Measurements from ENCODE around the gene ATP5F1D.

Gene ATP5F1D

DNA sequence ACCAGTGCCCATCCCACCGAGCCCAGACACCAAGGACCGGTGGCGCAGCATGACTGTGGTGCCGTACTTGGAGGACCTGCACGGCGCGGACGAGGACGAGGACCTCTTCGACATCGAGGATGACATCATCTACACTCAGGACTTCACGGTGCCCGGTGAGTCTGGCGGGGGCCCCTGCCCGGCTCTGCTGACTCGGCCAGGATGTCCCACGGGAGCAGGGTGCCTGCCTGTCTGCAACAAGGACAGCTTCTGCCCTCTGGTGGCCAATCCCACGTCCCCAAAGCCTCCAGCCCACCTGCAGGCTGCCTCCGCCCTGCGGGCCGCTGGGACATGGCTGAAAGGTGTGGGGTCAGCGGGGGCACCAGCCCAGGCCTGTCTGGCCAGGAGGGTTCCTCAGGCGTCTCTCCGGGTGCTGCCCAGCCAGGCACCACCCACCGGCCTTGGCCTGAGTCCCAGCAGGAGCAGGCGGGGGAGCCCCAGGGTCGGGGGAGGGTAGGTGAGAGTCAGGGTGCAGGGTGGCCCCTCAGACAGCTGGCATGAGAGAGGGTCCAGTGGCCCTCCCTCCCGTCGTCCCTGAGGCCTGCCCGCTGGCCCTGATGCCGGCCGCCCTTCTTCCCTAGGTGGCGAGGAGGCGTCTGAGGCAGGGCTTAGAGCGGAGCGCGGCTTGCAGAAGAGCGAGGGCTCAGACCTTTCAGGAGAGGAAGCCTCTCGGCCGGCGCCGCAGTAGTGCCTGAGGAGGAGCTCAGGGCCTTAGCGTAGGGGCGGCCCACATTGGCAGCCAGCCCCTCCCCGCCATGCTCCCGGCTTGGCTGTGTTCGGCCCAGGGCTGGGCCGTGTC lies 18.3 kb upstream of the ATP5F1D start:
- Histone ChIP-seq H3K27ac (ENCODE audit: low read depth, low read length) (no peak overlapping the region), H3K4me1 (ENCODE audit: insufficient read depth, low read length) (peaks cover 14% of the 10 kb centered on the region), H3K4me3 (ENCODE audit: low read depth in 1 of 2, low read length in 2 of 2) (no peak overlapping the region)

DNA sequence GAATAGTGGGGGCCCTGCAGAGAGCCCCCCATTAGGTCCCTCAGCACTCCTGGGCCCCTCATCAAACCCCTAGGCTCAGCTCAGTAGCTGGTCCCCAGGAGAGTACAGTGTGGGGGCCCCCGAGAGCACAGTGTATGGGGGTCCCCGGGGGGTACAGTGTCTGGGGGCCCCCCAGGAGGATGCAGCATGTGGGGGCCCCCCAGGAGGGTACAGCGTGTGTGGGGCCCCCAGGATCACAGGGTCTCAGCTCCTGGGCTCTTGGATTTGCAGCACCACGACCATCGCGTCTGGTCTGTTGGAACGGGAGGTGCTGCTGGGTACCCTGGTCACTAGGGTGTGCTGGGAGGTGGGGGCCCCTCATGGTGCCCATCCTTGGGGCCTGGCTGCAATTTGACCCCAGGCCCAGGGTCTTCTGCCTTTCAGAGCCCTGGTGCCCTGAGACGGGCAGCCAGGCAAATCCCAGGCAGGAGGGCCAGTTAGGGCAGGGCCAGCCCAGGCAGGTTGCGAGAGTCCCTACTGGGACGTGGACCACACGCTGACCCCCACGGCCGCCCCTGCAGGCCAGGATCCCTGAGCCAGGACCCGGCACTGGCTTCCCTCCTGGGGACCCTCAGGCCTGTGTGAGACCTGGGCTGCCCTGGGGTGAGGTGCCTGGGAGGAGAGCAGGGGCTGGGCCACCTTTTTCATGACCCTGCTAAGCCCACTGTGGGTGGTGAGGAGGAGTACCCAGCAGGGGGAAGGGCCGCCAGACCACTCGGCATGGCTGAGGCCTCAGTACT lies 17.3 kb upstream of the ATP5F1D start:
- Histone ChIP-seq H3K27ac (ENCODE audit: low read depth, low read length) (no peak overlapping the region), H3K36me3 (ENCODE audit: insufficient read depth, low read length) (peaks cover 28% of the 10 kb centered on the region), H3K9ac (ENCODE audit: low read length) (no peak overlapping the region), H3K4me3 (ENCODE audit: low read depth in 1 of 2, low read length in 2 of 2) (no peak overlapping the region), H3K27me3 (ENCODE audit: control insufficient read depth in 1 of 2, insufficient read depth in 2 of 2, low read length in 2 of 2) (no peaks in the 10 kb centered on the region), H3K4me1 (ENCODE audit: insufficient read depth, low read length) (peaks cover 7% of the 10 kb centered on the region), H3K9me3 (ENCODE audit: low read length) (no peaks in the 10 kb centered on the region)

More for the DNA sequence above, 18.3 kb upstream of the ATP5F1D start:
- H3K9me3 ChIP-seq (ENCODE audit: low read length) = no peaks in the 10 kb centered on the region
- no peaks in the 10 kb centered on the region for H3K27me3 ChIP-seq (ENCODE audit: control insufficient read depth in 1 of 2, insufficient read depth in 2 of 2, low read length in 2 of 2)
- H3K9ac ChIP-seq (ENCODE audit: low read length) = no peak overlapping the region
- peaks cover 28% of the 10 kb centered on the region for H3K36me3 ChIP-seq (ENCODE audit: insufficient read depth, low read length)

DNA sequence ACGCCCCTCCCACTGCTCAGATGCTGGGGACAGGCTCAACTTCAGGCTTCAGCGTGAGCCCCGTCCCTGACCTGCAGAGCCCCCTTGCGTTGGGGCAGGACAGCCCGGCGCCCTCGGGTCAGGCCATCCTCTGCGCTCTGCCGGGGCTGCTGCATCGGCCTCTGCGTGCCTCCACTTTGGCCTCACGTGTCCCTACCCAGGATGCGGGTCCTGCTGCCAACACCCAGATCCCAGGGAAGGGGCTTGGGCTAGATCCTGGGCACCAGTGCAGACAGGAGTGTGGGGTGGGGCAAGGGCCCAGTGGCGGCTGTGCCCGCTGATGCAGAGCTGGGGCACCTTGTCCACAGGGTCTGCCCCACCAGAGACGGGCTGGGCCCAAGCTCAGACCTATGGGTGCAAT lies 16.7 kb upstream of the ATP5F1D start:
- Histone ChIP-seq H3K4me3 (ENCODE audit: low read depth in 1 of 2, low read length in 2 of 2) (no peak overlapping the region), H3K27ac (ENCODE audit: low read depth, low read length) (no peak overlapping the region), H3K36me3 (ENCODE audit: insufficient read depth, low read length) (peaks cover 28% of the 10 kb centered on the region)

DNA sequence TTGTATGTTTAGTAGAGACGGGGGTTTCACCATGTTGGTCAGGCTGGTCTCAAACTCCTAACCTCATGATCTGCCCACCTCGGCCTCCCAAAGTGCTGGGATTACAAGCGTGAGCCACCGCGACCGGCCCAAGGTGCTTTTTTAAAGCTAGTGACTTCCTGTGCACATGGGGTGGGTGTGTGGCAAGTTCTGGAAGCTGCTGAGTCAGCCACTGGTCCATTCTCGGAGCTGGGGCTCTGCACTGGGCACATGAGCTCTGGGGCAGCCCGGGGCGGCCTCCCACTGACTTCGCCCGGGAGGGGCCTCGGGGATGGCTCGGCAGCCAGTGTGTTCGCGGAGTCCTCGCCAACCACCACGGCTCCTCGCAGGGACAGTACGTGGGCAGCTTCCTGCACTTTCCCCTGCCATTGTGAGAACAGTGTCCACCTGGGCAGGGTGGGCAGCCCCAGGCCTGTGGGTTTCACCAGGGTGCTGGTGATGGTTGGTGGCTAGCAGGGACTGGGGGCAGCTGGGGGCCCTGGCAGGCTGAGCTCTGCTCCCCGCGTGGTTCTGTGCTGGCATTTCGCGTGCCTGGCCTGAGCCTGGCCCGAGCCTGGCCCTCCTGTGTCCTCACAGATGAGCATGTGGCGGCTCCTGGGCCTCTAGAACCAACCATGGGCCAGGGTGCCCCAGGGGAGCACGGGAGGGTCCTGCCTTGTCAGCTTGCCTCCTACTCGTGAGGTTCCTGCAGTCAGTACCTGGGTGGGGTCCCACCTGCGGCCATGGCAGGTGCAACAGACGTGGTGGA lies 15.9 kb upstream of the ATP5F1D start:
- Histone ChIP-seq H3K4me3 (ENCODE audit: low read depth in 1 of 2, low read length in 2 of 2) (no peak overlapping the region), H3K9me3 (ENCODE audit: low read length) (no peaks in the 10 kb centered on the region), H3K36me3 (ENCODE audit: insufficient read depth, low read length) (peaks cover 23% of the 10 kb centered on the region), H3K27ac (ENCODE audit: low read depth, low read length) (no peak overlapping the region), H3K9ac (ENCODE audit: low read length) (no peak overlapping the region), H3K4me1 (ENCODE audit: insufficient read depth, low read length) (peaks cover 7% of the 10 kb centered on the region), H3K27me3 (ENCODE audit: control insufficient read depth in 1 of 2, insufficient read depth in 2 of 2, low read length in 2 of 2) (no peaks in the 10 kb centered on the region)

More for the DNA sequence above, 16.7 kb upstream of the ATP5F1D start:
- Histone ChIP-seq H3K9ac (ENCODE audit: low read length) (no peak overlapping the region), H3K27me3 (ENCODE audit: control insufficient read depth in 1 of 2, insufficient read depth in 2 of 2, low read length in 2 of 2) (no peaks in the 10 kb centered on the region), H3K4me1 (ENCODE audit: insufficient read depth, low read length) (peaks cover 7% of the 10 kb centered on the region), H3K9me3 (ENCODE audit: low read length) (no peaks in the 10 kb centered on the region)

GRCh38 chr19:1226227-1226518 lies 15.4 kb upstream of the ATP5F1D start:
- Histone ChIP-seq H3K36me3 (ENCODE audit: insufficient read depth, low read length) (peaks cover 18% of the 10 kb centered on the region), H3K4me3 (ENCODE audit: low read depth in 1 of 2, low read length in 2 of 2) (no peak overlapping the region), H3K9ac (ENCODE audit: low read length) (no peak overlapping the region), H3K9me3 (ENCODE audit: low read length) (no peaks in the 10 kb centered on the region), H3K27ac (ENCODE audit: low read depth, low read length) (no peak overlapping the region), H3K4me1 (ENCODE audit: insufficient read depth, low read length) (peaks cover 7% of the 10 kb centered on the region), H3K27me3 (ENCODE audit: control insufficient read depth in 1 of 2, insufficient read depth in 2 of 2, low read length in 2 of 2) (no peaks in the 10 kb centered on the region)

GRCh38 chr19:1226522-1227303 lies 14.8 kb upstream of the ATP5F1D start:
- Histone ChIP-seq H3K4me1 (ENCODE audit: insufficient read depth, low read length) (peaks cover 7% of the 10 kb centered on the region), H3K27me3 (ENCODE audit: control insufficient read depth in 1 of 2, insufficient read depth in 2 of 2, low read length in 2 of 2) (no peaks in the 10 kb centered on the region), H3K9me3 (ENCODE audit: low read length) (no peaks in the 10 kb centered on the region), H3K27ac (ENCODE audit: low read depth, low read length) (no peak overlapping the region), H3K9ac (ENCODE audit: low read length) (no peak overlapping the region), H3K36me3 (ENCODE audit: insufficient read depth, low read length) (peaks cover 13% of the 10 kb centered on the region), H3K4me3 (ENCODE audit: low read depth in 1 of 2, low read length in 2 of 2) (no peak overlapping the region)

- no peaks in the 10 kb centered on the region for H3K9me3 ChIP-seq (ENCODE audit: low read length)
- peaks cover 10% of the 10 kb centered on the region for H3K36me3 ChIP-seq (ENCODE audit: insufficient read depth, low read length)
- H3K27ac ChIP-seq (ENCODE audit: low read depth, low read length) = no peak overlapping the region
- no peak overlapping the region for H3K9ac ChIP-seq (ENCODE audit: low read length)
- no peaks in the 10 kb centered on the region for H3K27me3 ChIP-seq (ENCODE audit: control insufficient read depth in 1 of 2, insufficient read depth in 2 of 2, low read length in 2 of 2)
- H3K4me3 ChIP-seq (ENCODE audit: low read depth in 1 of 2, low read length in 2 of 2) = no peak overlapping the region
- H3K4me1 ChIP-seq (ENCODE audit: insufficient read depth, low read length) = peaks cover 13% of the 10 kb centered on the region
These were observed 14.1 kb upstream of the ATP5F1D start for GRCh38 chr19:1227304-1228054.

DNA sequence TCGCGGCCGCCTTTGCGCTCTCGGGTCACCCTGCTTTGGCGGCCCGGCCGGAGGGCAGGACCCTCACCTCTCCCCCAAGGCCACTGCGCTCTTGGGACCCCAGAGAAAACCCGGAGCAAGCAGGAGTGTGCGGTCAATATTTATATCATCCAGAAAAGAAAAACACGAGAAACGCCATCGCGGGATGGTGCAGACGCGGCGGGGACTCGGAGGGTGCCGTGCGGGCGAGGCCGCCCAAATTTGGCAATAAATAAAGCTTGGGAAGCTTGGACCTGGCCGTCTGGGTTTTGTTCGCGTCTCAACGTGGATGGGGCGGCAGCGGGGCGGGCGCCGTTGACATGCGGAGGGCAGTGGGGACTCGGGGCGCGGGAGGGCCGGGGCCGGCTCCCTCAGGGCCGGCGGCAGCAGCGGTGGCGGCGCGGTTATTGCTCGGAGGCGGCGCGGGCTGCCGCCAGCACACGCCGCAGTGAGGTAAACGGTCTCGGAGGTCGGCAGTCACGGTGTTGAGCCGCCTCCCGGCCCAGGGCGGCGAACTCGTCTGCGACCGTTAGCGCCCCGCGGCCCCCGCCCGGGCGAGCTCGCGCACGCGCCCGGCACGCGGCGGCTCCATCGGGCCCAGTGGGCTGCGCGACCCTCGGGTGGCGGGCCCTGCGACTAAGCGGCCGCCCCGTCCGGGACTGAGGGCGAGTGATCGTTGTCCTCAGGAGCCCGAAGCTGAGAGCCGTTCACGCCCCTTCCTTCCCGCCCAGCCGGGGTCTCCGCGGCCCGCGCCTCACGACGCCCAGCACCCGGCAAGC lies 13.2 kb upstream of the ATP5F1D start:
- Histone ChIP-seq H3K9me3 (ENCODE audit: low read length) (no peaks in the 10 kb centered on the region), H3K9ac (ENCODE audit: low read length) (no peak overlapping the region), H3K27me3 (ENCODE audit: control insufficient read depth in 1 of 2, insufficient read depth in 2 of 2, low read length in 2 of 2) (no peaks in the 10 kb centered on the region), H3K27ac (ENCODE audit: low read depth, low read length) (no peak overlapping the region), H3K36me3 (ENCODE audit: insufficient read depth, low read length) (peaks cover 2% of the 10 kb centered on the region), H3K4me1 (ENCODE audit: insufficient read depth, low read length) (peaks cover 13% of the 10 kb centered on the region), H3K4me3 (ENCODE audit: low read depth in 1 of 2, low read length in 2 of 2) (no peak overlapping the region)

- no peak overlapping the region for H3K27ac ChIP-seq (ENCODE audit: low read depth, low read length)
- H3K4me3 ChIP-seq (ENCODE audit: low read depth in 1 of 2, low read length in 2 of 2) = no peak overlapping the region
- peaks cover 13% of the 10 kb centered on the region for H3K4me1 ChIP-seq (ENCODE audit: insufficient read depth, low read length)
- no peaks in the 10 kb centered on the region for H3K9me3 ChIP-seq (ENCODE audit: low read length)
- H3K27me3 ChIP-seq (ENCODE audit: control insufficient read depth in 1 of 2, insufficient read depth in 2 of 2, low read length in 2 of 2) = no peaks in the 10 kb centered on the region
- H3K9ac ChIP-seq (ENCODE audit: low read length) = no peak overlapping the region
- no peaks in the 10 kb centered on the region for H3K36me3 ChIP-seq (ENCODE audit: insufficient read depth, low read length)
These were observed 12.3 kb upstream of the ATP5F1D start for GRCh38 chr19:1229056-1229923.
